ENCODE results near the gene TACC2.

Gene TACC2

GRCh38 chr10:122130474-122131110 is 141.6 kb downstream of the TACC2 start:
- H3K27ac ChIP-seq (ENCODE audit: low read length), result no peak overlapping the region
- H3K9me3 ChIP-seq (ENCODE audit: control insufficient read depth in 1 of 2, low read length in 2 of 2), result no peaks in the 10 kb centered on the region
- H3K36me3 ChIP-seq (ENCODE audit: control insufficient read depth in 1 of 2, insufficient read depth in 2 of 2, low read length in 2 of 2), result peaks cover 4 to 6% of the 10 kb centered on the region in 2 donors
- peaks cover 10 to 37% of the 10 kb centered on the region in 2 donors for H3K4me1 ChIP-seq (ENCODE audit: control insufficient read depth in 1 of 2, insufficient read depth in 2 of 2, low read length in 2 of 2)
- no peak overlapping the region for H3K4me3 ChIP-seq (ENCODE audit: low read depth in 1 of 2, low read length in 2 of 2)
- H3K27me3 ChIP-seq (ENCODE audit: low read depth, low read length), result no peaks in the 10 kb centered on the region

GRCh38 chr10:122132331-122132755 is 143.4 kb downstream of the TACC2 start:
- H3K9me3 ChIP-seq (ENCODE audit: control insufficient read depth in 1 of 2, low read length in 2 of 2), result no peaks in the 10 kb centered on the region
- no peak overlapping the region for H3K27ac ChIP-seq (ENCODE audit: low read length)
- no peaks in the 10 kb centered on the region for H3K27me3 ChIP-seq (ENCODE audit: low read depth, low read length)
- H3K4me1 ChIP-seq (ENCODE audit: control insufficient read depth in 1 of 2, insufficient read depth in 2 of 2, low read length in 2 of 2), result peaks cover 0 to 27% of the 10 kb centered on the region in 2 donors
- H3K36me3 ChIP-seq (ENCODE audit: control insufficient read depth in 1 of 2, insufficient read depth in 2 of 2, low read length in 2 of 2), result peaks cover 4 to 6% of the 10 kb centered on the region in 2 donors
- no peak overlapping the region for H3K4me3 ChIP-seq (ENCODE audit: low read depth in 1 of 2, low read length in 2 of 2)

- no peaks in the 10 kb centered on the region for H3K27me3 ChIP-seq (ENCODE audit: low read depth, low read length)
- H3K27ac ChIP-seq (ENCODE audit: low read length), result peak overlapping the region; percentile 58
- H3K4me1 ChIP-seq (ENCODE audit: control insufficient read depth in 1 of 2, insufficient read depth in 2 of 2, low read length in 2 of 2), result peaks cover 0 to 27% of the 10 kb centered on the region in 2 donors
- H3K36me3 ChIP-seq (ENCODE audit: control insufficient read depth in 1 of 2, insufficient read depth in 2 of 2, low read length in 2 of 2), result peaks cover 4 to 6% of the 10 kb centered on the region in 2 donors
- no peaks in the 10 kb centered on the region for H3K9me3 ChIP-seq (ENCODE audit: control insufficient read depth in 1 of 2, low read length in 2 of 2)
- H3K4me3 ChIP-seq (ENCODE audit: low read depth in 1 of 2, low read length in 2 of 2), result no peak overlapping the region
These were observed 144.1 kb downstream of the TACC2 start for GRCh38 chr10:122132882-122133565.

- no peaks in the 10 kb centered on the region for H3K9me3 ChIP-seq (ENCODE audit: control insufficient read depth in 1 of 2, low read length in 2 of 2)
- H3K27me3 ChIP-seq (ENCODE audit: low read depth, low read length), result no peaks in the 10 kb centered on the region
- no peak overlapping the region for H3K4me3 ChIP-seq (ENCODE audit: low read depth in 1 of 2, low read length in 2 of 2)
- H3K36me3 ChIP-seq (ENCODE audit: control insufficient read depth in 1 of 2, insufficient read depth in 2 of 2, low read length in 2 of 2), result peaks cover 4 to 6% of the 10 kb centered on the region in 2 donors
- H3K27ac ChIP-seq (ENCODE audit: low read length), result no peak overlapping the region
- H3K4me1 ChIP-seq (ENCODE audit: control insufficient read depth in 1 of 2, insufficient read depth in 2 of 2, low read length in 2 of 2), result peaks cover 0 to 35% of the 10 kb centered on the region in 2 donors
These were observed 146.5 kb downstream of the TACC2 start for GRCh38 chr10:122135251-122136025.

GRCh38 chr10:122138831-122139625 is 150.1 kb downstream of the TACC2 start:
- Histone ChIP-seq H3K27ac (ENCODE audit: low read length) (peak overlapping the region; percentile 19), H3K27me3 (ENCODE audit: low read depth, low read length) (no peaks in the 10 kb centered on the region), H3K4me3 (ENCODE audit: low read depth in 1 of 2, low read length in 2 of 2) (no peak overlapping the region), H3K9me3 (ENCODE audit: control insufficient read depth in 1 of 2, low read length in 2 of 2) (no peaks in the 10 kb centered on the region), H3K36me3 (ENCODE audit: control insufficient read depth in 1 of 2, insufficient read depth in 2 of 2, low read length in 2 of 2) (peaks cover 4 to 6% of the 10 kb centered on the region in 2 donors), H3K4me1 (ENCODE audit: control insufficient read depth in 1 of 2, insufficient read depth in 2 of 2, low read length in 2 of 2) (peaks cover 0 to 51% of the 10 kb centered on the region in 2 donors)

- Histone ChIP-seq H3K27me3 (ENCODE audit: low read depth, low read length) (no peaks in the 10 kb centered on the region), H3K9me3 (ENCODE audit: control insufficient read depth in 1 of 2, low read length in 2 of 2) (no peaks in the 10 kb centered on the region), H3K4me1 (ENCODE audit: control insufficient read depth in 1 of 2, insufficient read depth in 2 of 2, low read length in 2 of 2) (peaks cover 0 to 58% of the 10 kb centered on the region in 2 donors), H3K27ac (ENCODE audit: low read length) (peak overlapping the region; percentile 19), H3K4me3 (ENCODE audit: low read depth in 1 of 2, low read length in 2 of 2) (no peak overlapping the region), H3K36me3 (ENCODE audit: control insufficient read depth in 1 of 2, insufficient read depth in 2 of 2, low read length in 2 of 2) (peaks cover 6% of the 10 kb centered on the region in 2 donors)
These were observed 150.7 kb downstream of the TACC2 start for GRCh38 chr10:122139627-122140170.

GRCh38 chr10:122140461-122140902 is 151.5 kb downstream of the TACC2 start:
- Histone ChIP-seq H3K9me3 (ENCODE audit: control insufficient read depth in 1 of 2, low read length in 2 of 2) (peaks cover 0 to 5% of the 10 kb centered on the region in 2 donors), H3K27me3 (ENCODE audit: low read depth, low read length) (no peaks in the 10 kb centered on the region), H3K4me3 (ENCODE audit: low read depth in 1 of 2, low read length in 2 of 2) (no peak overlapping the region), H3K4me1 (ENCODE audit: control insufficient read depth in 1 of 2, insufficient read depth in 2 of 2, low read length in 2 of 2) (peaks cover 0 to 58% of the 10 kb centered on the region in 2 donors), H3K27ac (ENCODE audit: low read length) (peak overlapping the region; percentile 37), H3K36me3 (ENCODE audit: control insufficient read depth in 1 of 2, insufficient read depth in 2 of 2, low read length in 2 of 2) (peaks cover 0 to 8% of the 10 kb centered on the region in 2 donors)

GRCh38 chr10:122140941-122141623 is 152.1 kb downstream of the TACC2 start:
- H3K4me3 ChIP-seq (ENCODE audit: low read depth in 1 of 2, low read length in 2 of 2), result no peak overlapping the region

GRCh38 chr10:122141821-122142640 is 153.1 kb downstream of the TACC2 start:
- Histone ChIP-seq H3K9me3 (ENCODE audit: control insufficient read depth in 1 of 2, low read length in 2 of 2) (peaks cover 0 to 5% of the 10 kb centered on the region in 2 donors), H3K4me3 (ENCODE audit: low read depth in 1 of 2, low read length in 2 of 2) (no peak overlapping the region), H3K36me3 (ENCODE audit: control insufficient read depth in 1 of 2, insufficient read depth in 2 of 2, low read length in 2 of 2) (peaks cover 0 to 8% of the 10 kb centered on the region in 2 donors), H3K27ac (ENCODE audit: low read length) (peak overlapping the region; percentile 65), H3K27me3 (ENCODE audit: low read depth, low read length) (no peaks in the 10 kb centered on the region), H3K4me1 (ENCODE audit: control insufficient read depth in 1 of 2, insufficient read depth in 2 of 2, low read length in 2 of 2) (peaks cover 0 to 58% of the 10 kb centered on the region in 2 donors)

More at GRCh38 chr10:122140941-122141623, 152.1 kb downstream of the TACC2 start:
- H3K9me3 ChIP-seq (ENCODE audit: control insufficient read depth in 1 of 2, low read length in 2 of 2), result peaks cover 0 to 5% of the 10 kb centered on the region in 2 donors
- H3K4me1 ChIP-seq (ENCODE audit: control insufficient read depth in 1 of 2, insufficient read depth in 2 of 2, low read length in 2 of 2), result peaks cover 0 to 58% of the 10 kb centered on the region in 2 donors
- peak overlapping the region; percentile 65 for H3K27ac ChIP-seq (ENCODE audit: low read length)
- no peaks in the 10 kb centered on the region for H3K27me3 ChIP-seq (ENCODE audit: low read depth, low read length)
- peaks cover 0 to 8% of the 10 kb centered on the region in 2 donors for H3K36me3 ChIP-seq (ENCODE audit: control insufficient read depth in 1 of 2, insufficient read depth in 2 of 2, low read length in 2 of 2)
